HuH-7 (cell line): ENCODE results near the gene CLCNKB.
A peak's percentile ranks its signal among the peaks of the same experiment; 100 is the strongest.
"Not testable (repeated sequence)": the region's sequence is repeated elsewhere in the genome, so short reads cannot be mapped to it uniquely, and the experiment has no call there.

Experiments
- DNase-seq: peaks from one replicate; pipeline ENCODE4 v3.0.0; 2011; ENCODE audit warnings: low spot score

CLCNKB gene

DNA sequence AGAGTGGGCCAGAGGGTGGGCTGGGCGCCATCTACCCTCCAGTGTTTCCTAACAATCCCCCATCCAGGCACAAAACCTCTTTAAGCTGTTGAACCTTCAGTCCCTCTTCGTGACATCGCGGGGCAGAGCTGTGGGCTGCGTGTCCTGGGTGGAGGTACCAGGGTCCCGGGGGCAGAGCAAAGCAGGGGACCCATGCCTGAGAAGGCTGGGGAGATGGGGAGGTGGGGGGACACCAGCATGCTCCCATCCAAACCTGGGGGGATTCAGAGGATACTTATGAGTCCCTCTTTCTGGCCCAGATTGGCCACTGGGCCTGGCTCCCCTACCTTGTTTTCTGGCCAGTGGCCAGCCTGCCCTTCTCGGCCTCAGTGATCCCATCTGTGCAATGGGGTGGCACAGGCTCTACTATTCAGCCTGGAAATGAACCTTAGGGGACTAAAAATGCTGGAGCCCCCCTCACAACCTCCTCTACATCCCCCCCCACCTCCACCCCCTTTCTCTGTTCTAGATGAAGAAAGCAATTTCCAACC, 10.4 kb upstream of the CLCNKB start:
- DNase-seq: not testable (repeated sequence)

DNA sequence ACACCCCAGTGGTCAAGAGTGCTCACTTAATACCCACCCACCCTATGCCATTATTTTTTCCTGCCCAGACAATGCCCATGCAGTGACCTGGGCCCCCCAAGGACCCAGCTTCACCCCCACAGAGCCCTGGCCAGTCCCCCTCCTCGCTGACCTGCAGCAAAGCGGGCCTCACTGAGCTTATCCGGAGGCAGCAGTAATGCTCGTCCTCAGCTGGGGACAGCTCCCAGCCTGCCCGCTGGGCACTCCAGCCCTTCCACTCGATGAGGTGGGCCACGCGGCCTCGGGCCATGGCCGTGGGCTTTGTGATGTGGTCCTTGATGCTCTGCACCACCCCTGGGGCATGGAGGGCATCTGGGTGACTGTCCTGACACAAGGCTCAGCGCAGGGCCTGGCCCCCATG, 7.1 kb upstream of the CLCNKB start:
- DNase-seq: not testable (repeated sequence)

DNA sequence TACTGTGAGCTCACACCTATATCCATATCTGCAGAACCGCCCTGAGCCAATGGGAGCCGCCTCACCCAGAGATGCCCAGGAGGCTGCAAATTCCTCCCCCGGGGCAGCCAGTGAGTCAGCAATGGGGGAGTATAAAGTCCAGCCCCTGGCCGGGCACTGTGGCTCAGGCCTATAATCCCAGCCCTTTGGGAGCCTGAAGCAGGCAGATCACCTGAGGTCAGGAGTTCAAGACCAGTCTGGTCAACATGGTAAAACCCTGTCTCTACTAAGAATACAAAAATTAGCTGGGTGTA, 5.0 kb upstream of the CLCNKB start:
- no peak for DNase-seq

DNA sequence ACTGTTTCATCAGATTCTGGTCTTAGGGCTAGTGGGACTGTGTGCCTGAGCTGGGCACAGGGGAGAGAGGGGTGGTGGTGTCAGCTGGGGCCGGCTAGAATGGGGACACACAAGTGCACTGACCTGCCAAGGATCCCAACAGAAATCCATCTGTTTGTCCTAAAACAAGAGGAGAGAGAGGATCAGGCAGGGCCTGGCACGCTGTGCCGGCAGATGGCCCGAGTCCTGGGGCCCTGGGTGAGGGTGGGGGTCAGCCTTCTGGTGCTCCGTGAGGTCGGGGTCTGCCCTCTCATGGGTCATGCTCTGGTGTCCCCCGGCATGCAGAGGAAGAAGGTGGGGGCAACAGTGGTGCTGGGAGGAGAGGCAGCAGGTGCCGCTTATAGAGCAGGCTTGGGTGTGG, 3.7 kb upstream of the CLCNKB start:
- not testable (repeated sequence) for DNase-seq

DNA sequence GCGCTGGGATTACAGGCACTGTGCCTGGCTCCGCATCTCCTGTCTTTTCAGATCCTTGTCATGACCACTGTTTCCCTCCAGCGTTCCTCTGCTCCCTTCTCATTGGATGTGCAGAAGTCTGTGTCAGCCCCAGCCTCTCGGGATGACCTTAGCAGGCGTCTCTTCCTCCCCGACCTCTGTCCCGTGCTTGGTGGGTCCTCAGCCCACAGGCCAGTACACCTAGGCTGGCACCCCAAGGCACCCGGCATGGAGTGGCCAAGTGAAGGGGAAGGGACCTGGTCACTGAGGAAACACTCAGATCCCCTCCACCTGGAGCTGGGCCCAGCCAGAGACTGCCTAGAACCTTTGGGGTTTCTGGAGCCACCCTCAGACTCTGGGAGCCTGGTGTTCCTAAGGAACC, 2.4 kb upstream of the CLCNKB start:
- DNase-seq: no peak

DNA sequence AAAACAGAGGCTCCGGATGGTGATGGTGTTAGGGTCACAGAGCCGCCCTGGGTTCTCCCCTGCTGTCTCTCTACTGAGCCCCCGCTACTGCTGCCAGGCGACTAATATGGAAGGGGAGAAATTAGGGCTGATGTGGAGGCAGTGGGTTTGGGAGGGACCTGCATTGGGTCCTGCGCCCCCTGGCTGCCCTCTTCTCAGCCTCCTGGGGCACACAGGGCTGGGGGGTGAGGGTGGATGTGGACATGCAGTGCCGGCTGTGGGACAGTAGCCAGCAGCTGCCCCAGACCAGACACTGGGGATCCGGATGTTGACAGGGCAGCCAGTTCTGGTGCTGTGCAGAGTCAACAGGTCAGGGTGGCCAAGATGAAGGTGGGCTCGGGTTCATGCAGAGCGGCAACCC, 1.5 kb upstream of the CLCNKB start:
- no peak for DNase-seq

DNA sequence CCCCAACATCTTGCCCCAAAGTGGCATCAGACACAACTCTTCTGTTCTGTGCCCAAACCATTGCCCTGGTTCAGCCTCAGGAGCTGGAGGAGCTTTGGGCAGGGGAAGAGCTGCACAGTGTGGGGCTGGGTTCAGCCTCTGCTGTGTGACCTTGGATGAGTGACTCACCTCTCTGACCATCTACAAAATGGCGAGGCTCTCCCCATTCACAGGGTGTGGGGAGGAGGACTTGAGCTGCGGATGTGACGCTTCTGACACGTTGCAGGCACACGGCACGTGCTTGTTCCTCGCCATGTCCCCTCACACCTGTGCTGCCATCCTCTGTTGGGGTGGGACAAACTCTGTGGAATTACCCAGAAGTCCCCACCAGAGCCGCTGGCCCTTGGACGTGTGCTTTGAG, 928 bp upstream of the CLCNKB start:
- not testable (repeated sequence) for DNase-seq

DNA sequence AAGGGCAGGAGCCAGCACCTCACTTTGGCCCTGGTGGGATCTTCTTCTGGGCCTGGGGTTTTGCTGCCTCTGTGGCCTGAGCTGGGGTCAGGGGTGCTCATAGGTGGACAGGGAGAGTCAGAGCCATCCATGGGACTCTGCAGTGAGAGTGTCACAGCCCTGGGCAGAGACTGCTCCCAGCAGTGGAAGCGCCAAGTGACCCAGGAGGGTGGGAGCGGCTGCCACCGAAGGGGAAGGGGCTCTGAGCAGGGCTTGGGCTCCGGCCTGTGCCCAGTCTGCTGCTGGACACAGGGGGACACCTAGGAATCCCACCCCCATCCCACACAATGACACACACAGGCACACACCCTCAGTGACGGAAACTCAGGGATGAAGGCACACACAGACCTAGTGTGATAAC, 368 bp downstream of the CLCNKB start:
- no peak for DNase-seq

DNA sequence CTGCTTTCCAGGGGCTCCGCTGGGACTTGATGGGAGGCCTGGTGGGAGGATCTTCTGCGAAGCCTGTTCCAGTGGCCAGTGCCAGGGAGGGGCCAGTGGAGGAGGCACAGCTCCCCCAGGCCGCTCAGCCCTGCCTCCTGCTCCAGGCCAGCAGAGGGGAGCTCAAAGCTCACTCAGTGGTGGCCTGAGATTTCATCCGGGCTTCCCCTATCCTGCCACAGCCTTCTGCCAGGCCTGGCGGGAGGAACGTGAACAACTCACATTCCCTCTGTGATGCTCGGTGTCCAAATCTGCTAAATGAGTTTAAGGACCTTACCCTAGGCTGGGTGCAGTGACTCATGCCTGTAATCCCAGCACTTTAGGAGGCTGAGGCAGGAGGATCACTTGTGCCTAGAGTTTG, 3.3 kb downstream of the CLCNKB start:
- DNase-seq: no peak

DNA sequence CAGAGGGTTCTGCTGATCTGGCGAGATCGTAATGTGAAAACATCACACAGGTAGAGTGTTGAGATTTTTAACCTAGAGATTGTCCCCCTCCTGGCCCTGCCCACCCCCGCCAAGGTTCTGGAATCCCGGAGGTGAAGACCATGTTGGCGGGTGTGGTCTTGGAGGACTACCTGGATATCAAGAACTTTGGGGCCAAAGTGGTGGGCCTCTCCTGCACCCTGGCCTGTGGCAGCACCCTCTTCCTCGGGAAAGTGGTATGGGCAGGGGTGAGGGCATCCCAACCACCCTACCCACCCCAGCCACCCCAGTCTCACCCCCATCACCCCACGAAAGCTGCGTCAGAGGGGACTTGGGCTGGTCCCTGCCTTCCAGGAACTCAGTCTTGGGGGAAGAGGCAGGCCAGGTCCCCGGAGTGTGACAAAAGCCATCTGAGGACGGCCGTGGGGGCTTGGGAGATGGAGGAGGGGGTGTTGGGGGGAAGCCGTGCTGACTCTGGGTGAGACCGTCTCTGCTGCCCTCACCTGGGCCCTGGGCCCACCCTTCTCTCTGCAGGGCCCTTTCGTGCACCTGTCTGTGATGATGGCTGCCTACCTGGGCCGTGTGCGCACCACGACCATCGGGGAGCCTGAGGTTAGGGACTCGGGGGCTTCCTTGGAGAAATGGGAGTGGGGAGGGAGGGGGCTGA, 4.4 kb downstream of the CLCNKB start:
- DNase-seq: no peak

DNA sequence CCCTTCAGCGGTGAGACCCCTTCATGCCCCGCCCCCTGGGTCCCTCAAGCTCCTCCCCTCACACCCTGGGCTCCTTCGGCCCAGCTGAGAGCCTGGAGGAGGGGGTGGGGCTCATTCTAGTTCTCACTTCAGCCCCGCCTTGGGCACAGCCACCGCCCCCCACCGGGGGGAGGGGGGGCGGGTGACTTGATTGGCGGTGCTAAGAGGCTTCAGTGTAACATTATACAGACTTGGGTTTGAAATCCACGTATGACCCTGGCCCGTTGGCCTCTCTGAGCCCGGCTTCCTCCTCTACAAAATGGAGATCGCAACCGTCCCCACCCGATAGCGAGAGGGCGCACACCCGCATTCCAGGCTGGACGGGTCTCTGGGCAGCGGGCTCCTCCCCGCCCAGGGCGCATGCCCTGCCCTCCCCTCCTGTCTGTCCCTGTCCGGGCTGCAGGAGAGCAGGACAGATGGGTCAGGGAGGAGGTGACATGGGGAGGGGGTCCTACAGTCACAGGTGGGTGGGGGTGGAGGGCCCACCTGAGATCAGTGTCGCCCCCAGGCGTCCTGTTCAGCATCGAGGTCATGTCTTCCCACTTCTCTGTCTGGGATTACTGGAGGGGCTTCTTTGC, 5.1 kb downstream of the CLCNKB start:
- peak; percentile 60 for DNase-seq

DNA sequence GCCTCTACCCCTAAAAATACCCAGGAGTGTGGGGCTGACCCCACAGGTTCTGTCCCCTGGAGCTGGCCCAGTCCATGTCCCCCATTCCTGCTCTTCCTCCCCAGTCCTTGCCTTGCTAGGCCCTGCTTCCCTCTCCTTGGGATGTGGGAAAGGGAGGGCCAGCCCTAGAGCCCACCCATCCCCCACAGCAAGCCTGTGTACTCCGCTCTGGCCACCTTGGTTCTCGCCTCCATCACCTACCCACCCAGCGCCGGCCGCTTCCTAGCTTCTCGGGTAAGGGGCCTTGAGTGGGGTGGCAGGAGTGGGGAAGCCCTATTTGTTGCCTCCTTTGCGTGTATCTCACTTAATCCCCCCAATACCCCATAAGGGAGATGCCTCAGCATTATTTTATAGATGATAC, 6.7 kb downstream of the CLCNKB start:
- no peak for DNase-seq

DNA sequence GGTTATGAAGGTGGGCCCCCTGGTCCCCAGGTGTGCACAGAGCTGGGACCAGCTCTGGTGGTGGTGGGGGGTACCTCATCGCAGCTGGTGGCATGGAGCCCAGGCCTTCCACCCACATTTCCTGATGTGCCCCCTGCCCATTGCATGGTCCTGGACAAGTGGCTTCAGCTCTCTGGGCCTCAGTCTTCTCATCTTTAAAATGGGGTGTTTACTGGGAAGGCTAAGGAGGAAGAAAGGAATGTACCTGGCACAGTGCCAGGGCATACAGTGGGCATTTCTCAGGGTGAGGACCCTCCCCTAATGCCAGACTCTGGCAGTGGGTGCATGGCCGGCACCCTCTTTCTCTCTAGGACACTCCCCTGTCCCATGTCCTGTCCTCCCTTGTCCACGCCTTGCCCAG, 7.5 kb downstream of the CLCNKB start:
- DNase-seq: no peak

DNA sequence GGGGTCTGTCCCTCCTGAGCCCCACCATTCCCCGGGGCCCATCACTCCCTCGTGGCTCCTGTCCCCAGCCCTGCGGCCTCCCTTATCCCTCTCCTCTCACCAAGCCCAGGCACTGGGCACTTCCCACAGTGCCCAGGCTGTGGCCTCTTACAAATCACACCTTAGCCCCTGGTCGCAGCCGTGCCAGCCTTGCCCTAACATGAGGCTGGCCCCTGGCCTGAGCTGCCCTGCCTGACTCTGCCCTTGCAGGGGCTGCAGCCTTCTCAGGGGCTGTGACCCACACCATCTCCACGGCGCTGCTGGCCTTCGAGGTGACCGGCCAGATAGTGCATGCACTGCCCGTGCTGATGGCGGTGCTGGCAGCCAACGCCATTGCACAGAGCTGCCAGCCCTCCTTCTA, 8.4 kb downstream of the CLCNKB start:
- DNase-seq: not testable (repeated sequence)

DNA sequence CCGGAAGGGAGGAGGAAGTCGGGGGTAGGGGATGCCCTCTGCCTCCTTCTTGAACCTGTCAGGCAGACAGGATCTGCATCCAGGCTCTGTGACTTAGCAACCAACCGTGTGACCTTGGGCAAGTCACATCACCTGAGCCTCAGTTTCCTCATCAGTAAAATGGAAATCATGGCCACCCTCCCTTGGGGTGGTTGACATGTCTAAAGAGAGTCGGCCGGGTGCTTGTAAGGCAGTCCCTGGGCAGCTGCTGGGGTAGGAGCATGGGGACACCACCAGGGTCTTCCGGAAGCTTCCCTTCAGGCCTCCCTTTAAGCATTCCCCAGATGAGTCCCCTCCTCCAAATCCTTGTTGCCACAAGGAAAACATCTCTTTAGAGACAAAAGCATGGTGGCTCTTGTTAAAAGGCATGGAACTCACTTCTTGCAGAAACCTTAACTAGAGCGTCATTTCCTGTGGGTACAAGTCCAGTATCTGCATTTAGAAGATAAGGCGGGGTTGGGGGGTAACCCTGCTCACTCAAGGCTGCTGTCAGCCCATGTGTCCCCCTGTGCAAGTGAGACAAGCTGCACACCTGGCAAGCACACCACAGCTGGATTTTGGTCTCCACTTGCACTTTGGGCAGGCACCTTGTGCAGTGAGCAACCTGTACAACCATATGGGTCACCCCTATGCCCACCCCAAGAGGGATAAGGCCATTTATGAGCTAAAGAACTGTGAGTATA, 10.4 kb downstream of the CLCNKB start:
- DNase-seq: no peak

DNA sequence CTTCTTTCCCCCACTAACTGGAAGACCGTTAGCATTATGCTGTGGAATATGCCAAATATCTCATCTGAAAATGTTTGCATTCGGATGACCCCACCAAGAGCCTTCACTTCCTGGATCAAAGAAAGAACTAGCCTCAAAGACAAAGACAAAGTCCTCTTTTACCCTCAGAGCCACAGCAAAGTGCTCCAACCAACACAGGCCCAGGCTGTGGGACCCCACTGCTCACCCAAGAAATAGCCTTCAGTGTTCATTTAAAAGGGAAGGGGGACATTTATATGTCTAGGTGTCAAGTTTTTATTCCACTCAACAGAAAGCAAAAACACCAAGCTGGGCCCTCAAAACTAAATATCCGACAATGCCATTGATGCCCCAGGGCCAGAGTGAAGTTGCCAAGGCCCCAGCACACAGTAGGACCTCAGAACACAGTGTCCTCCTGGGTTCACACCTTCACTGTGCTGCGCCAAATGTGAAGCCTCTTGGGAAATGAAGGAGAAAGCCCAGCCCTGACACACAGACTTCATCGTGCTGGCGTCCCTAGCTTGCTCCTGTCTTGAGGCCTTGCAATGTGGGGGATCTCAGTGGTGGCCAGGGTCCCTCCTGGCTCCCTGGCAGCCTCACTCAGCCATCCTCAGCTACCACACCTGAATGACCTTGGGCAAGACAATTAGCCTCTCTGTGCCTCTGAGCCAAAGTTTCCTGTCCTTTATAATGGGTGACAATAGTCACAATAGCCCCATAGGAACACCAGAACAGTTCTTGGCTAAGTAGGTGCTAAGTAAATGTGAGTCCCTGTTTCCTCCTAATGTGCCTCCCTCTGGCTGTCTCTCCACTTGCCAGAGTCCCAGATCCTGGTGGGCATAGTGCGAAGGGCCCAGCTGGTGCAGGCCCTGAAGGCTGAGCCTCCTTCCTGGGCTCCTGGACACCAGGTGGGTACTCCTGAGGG, 11.3 kb downstream of the CLCNKB start:
- DNase-seq: no peak

DNA sequence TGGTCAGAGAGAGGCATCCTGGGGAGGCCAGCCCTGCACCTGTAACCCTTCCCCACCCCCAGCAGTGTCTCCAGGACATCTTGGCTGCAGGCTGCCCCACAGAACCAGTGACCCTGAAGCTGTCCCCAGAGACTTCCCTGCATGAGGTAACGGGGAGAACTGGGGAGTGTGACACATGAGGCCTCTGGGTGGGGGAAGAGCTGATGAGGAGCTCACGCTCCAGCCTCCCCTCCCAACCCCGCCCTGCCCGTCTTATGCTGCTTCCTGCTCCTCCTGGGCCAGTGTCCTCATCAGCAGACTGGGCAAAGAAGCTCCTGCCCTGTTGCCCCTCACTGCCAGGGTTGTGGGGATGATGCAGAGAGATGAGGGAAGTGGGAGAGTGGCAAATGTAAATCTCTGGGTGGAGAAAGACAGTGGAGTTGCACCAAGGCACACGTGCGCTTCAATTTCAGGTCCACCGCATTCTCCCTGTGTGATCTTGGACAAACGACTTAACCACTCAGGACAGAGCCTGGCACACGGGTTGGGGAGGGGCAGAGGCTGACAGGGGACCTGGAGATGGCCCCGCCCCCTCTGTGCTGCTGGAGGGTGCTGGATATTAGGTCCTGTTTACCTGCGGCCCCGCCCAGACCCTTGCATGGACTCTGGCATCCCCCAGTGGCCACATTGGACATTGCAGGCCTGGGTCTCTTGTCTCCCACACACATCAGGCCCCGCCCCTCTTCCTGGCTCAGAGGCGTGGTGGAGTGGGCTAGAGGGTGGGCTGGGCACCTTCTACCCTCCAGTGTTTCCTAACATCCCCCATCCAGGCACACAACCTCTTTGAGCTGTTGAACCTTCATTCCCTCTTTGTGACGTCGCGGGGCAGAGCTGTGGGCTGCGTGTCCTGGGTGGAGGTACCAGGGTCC, 12.3 kb downstream of the CLCNKB start:
- peak; percentile 88 for DNase-seq

DNA sequence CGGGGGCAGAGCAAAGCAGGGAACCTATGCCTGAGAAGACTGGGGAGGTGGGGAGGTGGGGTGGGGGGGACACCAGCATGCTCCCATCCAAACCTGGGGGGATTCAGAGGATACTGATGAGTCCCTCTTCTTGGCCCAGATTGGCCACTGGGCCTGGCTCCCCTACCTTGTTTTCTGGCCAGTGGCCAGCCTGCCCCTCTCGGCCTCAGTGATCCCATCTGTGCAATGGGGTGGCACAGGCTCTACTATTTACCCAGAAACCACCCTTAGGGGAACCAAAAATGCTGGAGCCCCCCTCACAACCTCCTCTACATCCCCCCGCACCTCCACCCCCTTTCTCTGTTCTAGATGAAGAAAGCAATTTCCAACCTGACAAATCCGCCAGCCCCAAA, 12.9 kb downstream of the CLCNKB start:
- not testable (repeated sequence) for DNase-seq

DNA sequence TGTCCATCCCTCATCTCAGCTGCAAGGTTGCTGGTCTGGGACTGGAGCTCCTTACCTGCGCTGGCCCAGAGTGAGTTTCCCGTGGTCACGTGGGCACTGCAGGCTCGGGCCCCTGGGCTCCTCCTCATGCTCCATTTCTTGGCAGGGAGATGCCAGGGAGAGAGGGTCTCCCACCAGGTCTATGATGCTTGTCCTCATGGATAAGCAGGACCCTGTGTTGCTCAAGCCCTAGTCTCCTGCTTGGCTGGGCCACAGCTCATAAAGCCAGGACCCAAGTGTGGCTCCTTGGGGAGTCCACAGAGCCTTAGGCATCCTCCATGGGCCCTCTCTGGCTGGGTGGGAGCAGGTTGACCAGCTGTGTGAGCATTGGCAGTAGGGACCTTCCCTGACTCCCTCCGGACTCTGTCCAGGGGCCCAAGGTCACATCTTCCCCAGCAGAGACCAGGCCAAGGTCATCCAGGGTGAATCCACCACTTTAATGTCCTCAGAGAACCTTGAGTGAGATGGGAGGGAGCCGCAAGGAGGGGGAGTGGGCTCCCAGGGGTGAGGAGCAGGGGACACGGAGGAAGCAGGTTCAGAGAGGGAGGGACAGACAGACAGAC, 13.8 kb downstream of the CLCNKB start:
- not testable (repeated sequence) for DNase-seq

DNA sequence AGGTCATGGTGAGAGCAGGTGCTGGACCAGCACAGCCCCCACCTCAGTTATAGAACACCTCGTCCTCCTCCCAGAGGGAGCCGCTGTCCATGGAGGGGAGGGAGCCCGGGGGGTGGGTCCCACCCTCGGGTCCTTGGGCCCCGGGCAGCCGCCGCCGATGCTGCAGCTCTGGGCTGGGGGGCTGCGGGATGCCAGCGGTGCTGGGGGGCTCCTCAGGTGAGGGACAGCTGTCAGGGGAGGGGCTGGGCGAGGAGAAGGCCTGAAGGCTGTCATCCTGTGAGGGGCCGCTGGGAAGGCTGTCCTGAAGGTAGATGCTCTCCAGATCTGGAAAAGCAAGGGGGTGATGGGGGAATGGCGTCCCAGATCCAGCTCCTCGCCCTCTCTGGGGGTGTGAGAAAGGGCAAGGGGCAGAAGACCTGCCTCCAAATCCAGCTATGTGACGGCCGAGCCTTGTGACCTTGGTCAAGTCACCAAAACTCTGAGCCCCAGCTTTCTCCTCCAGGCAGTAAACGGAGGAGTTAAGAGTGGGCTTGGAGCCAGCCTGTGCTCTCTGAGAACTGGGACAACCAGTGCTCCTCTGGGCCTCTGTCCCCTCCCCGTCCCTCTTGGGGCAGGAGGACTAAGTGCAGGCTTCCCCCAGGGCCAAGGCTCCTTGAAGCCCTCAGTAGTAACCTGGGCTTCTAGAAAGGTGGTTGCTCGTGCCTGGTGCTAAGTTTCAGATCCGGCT, 15.0 kb downstream of the CLCNKB start:
- not testable (repeated sequence) for DNase-seq
